H1 (cell line): ENCODE measurements around the gene CCDC9B.

Experiments used
- ATF2 ChIP-seq: IDR thresholded peaks from 2 replicates; pipeline ENCODE4 v1.6.1; 2012; ENCODE audit warnings: low read length, inconsistent platforms
- BCL11A ChIP-seq, 2 experiments: IDR thresholded peaks; one replicate each; pipeline ENCODE4 v1.6.1; 2011; ENCODE audit warnings: low read depth in 2 of 2, low read length in 2 of 2, mild to moderate bottlenecking in 2 of 2
- CEBPB ChIP-seq: IDR thresholded peaks from 2 replicates; pipeline ENCODE4 v1.6.1; 2012; ENCODE audit warnings: low read depth, low read length
- CHD2 ChIP-seq: IDR thresholded peaks from 2 replicates; pipeline ENCODE4 v1.6.1; 2012; ENCODE audit warnings: low read length, improper control_type of control experiment
- CTCF ChIP-seq, 3 experiments: IDR thresholded peaks; 1 replicate in 2 of 3; 2 replicates in 1 of 3; pipeline versions ENCODE4 v1.5.1 to v1.6.1; 2011; ENCODE audit warnings: low read length in 3 of 3, mild to moderate bottlenecking in 3 of 3, inconsistent platforms in 2 of 3, low read depth in 1 of 3, moderate library complexity in 1 of 3; ENCODE audit not compliant: insufficient read depth in 1 of 3; ENCODE audit errors: control extremely low read depth in 1 of 3
- EP300 ChIP-seq, 2 experiments: IDR thresholded peaks; 1 replicate in 1 of 2; 2 replicates in 1 of 2; pipeline ENCODE4 v1.6.1; 2011 to 2012; ENCODE audit warnings: low read depth in 2 of 2, low read length in 2 of 2, mild to moderate bottlenecking in 2 of 2, borderline replicate concordance in 1 of 2, inconsistent platforms in 1 of 2, moderate library complexity in 1 of 2
- EZH2 ChIP-seq: fragments of 200-600 bp; sonication (generic); IDR thresholded peaks from 2 replicates; pipeline ENCODE4 v1.7.1; 2012; ENCODE audit warnings: low read depth, mild to moderate bottlenecking, moderate library complexity, low read length, inconsistent platforms; ENCODE audit not compliant: severe bottlenecking
- JUN ChIP-seq: IDR thresholded peaks from 2 replicates; pipeline ENCODE4 v1.6.1; 2011; ENCODE audit warnings: low read depth, mild to moderate bottlenecking, improper control_type of control experiment, low read length
- JUND ChIP-seq: IDR thresholded peaks from 2 replicates; pipeline ENCODE4 v1.6.1; 2011; ENCODE audit warnings: mild to moderate bottlenecking, improper control_type of control experiment, low read length
- POLR2A ChIP-seq, 2 experiments: IDR thresholded peaks; 1 replicate in 1 of 2; 2 replicates in 1 of 2; pipeline ENCODE4 v1.6.1; 2011; ENCODE audit warnings: low read depth in 2 of 2, low read length in 2 of 2, mild to moderate bottlenecking in 2 of 2; ENCODE audit errors: control extremely low read depth in 1 of 2
- POLR2AphosphoS5 ChIP-seq: IDR thresholded peaks from 2 replicates; pipeline ENCODE4 v1.6.1; 2011; ENCODE audit warnings: low read depth, low read length
- RBBP5 ChIP-seq: IDR thresholded peaks from 2 replicates; pipeline ENCODE4 v1.7.1; 2012; ENCODE audit warnings: low read depth, mild to moderate bottlenecking, inconsistent platforms, low read length, moderate library complexity, borderline replicate concordance
- TAF1 ChIP-seq: IDR thresholded peaks from 2 replicates; pipeline ENCODE4 v1.6.1; 2011; ENCODE audit warnings: mild to moderate bottlenecking, low read depth, low read length
- YY1 ChIP-seq: IDR thresholded peaks from 2 replicates; pipeline ENCODE4 v1.6.1; 2011; ENCODE audit warnings: low read depth, mild to moderate bottlenecking, low read length

GRCh38 chr15:40354408-40355171 is 13.9 kb upstream of the CCDC9B start:
- TF ChIP-seq CTCF (IDR thresholded peaks at IDR 0.05; ENCODE audit: control extremely low read depth in 1 of 3, insufficient read depth in 1 of 3, low read depth in 1 of 3, low read length in 3 of 3) (peak; percentile 17 to 46 (median 38); a peak in 2 of 4 replicates), POLR2A (IDR thresholded peaks at IDR 0.05; ENCODE audit: control extremely low read depth in 1 of 2, low read depth in 2 of 2, low read length in 2 of 2) (no peak), JUND (no peak), EP300 (IDR thresholded peaks at IDR 0.05; ENCODE audit: borderline replicate concordance in 1 of 2, low read depth in 2 of 2, low read length in 2 of 2) (no peak), JUN (no peak), ATF2 (no peak), RBBP5 (0 out of 2 replicates have a peak, but pooled peaks have one; percentile 30), CHD2 (no peak), POLR2AphosphoS5 (no peak), CEBPB (no peak), BCL11A (IDR thresholded peaks at IDR 0.05; ENCODE audit: low read depth in 2 of 2, low read length in 2 of 2) (no peak), YY1 (no peak; the same call in 1 of the 2 replicates), EZH2 (no peak), TAF1 (no peak)
